ENCODE data around the gene CNTRL.
"Not testable (repeated sequence)": the region's sequence is repeated elsewhere in the genome, so short reads cannot be mapped to it uniquely, and the experiment has no call there.

CNTRL gene

DNA sequence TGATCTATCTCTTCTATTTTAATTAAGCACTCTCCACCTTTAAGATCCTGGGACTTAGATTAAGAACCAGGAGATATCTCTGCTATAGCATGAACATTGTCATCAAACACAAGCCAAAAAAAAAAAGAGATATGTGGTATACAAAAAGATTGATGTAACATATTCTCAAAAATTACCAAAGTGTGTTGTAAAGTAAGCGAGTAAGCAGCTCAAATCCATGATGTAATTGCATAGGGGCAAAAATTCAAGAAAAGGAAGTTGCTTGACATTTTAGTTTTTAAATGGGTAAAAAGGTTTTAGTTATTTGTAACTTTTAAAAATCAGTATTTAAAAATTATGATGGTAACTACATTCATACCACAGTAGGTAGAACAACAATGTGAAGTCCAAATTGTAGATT, 40.7 kb downstream of the CNTRL start:
- H3K4me1 ChIP-seq (ENCODE audit: control insufficient read depth, insufficient read depth, low read length), result no peaks in the 10 kb centered on the region
- no peak overlapping the region for H3K4me3 ChIP-seq (ENCODE audit: low read length)
- no peak overlapping the region for H3K9ac ChIP-seq (ENCODE audit: low read depth, low read length)
- no peak overlapping the region for H3K4me2 ChIP-seq (ENCODE audit: low read length)
- no peaks in the 10 kb centered on the region for H3K9me3 ChIP-seq (replicated peaks; ENCODE audit: low read length)
- no peaks in the 10 kb centered on the region for H3K36me3 ChIP-seq (ENCODE audit: insufficient read depth, low read length)
- H3K27me3 ChIP-seq (ENCODE audit: control insufficient read depth, insufficient read depth, low read length), result no peaks in the 10 kb centered on the region

DNA sequence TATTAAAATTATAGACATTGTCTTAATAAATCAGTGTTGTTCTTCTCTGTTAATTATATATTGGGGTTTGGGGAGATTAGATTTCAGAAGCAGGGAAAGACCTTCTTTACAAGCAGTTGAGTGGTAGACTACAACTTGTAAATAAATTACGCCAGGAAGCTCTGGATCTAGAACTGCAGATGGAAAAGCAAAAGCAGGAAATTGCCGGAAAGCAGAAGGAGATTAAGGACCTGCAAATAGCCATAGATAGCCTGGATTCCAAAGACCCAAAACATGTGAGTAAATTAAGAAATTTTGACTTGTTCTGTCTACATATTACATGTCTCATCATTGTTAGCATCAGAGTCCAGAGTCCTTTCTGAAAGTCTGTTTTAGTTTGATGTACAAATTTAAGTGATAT, 43.5 kb downstream of the CNTRL start:
- Histone ChIP-seq H3K9ac (ENCODE audit: low read depth, low read length) (no peak overlapping the region), H3K36me3 (ENCODE audit: insufficient read depth, low read length) (no peaks in the 10 kb centered on the region), H3K4me3 (ENCODE audit: low read length) (no peak overlapping the region), H3K4me1 (ENCODE audit: control insufficient read depth, insufficient read depth, low read length) (peaks cover 12% of the 10 kb centered on the region), H3K9me3 (replicated peaks; ENCODE audit: low read length) (no peaks in the 10 kb centered on the region), H3K27me3 (ENCODE audit: control insufficient read depth, insufficient read depth, low read length) (no peaks in the 10 kb centered on the region), H3K4me2 (ENCODE audit: low read length) (no peak overlapping the region)

DNA sequence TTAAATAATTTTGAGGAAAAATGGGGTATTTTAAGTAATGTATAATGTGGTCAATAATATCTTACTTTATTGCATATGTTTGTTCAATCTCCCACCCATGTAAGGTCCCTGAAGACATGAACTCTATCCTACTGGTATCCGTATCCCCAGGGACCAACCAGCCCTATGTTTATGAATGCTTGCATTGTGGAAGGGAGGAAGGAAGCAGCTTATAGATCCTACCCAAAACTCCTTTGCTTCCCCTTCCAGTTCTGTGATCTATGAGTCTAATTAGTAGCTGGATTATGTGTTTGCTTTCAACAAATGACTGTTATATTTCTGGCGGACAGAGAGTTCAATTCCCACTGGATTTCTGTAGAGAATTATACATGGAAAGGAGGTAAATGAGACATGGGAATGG, 45.6 kb downstream of the CNTRL start:
- no peaks in the 10 kb centered on the region for H3K27me3 ChIP-seq (ENCODE audit: control insufficient read depth, insufficient read depth, low read length)
- no peaks in the 10 kb centered on the region for H3K36me3 ChIP-seq (ENCODE audit: insufficient read depth, low read length)
- no peak overlapping the region for H3K4me2 ChIP-seq (ENCODE audit: low read length)
- H3K4me3 ChIP-seq (ENCODE audit: low read length), result no peak overlapping the region
- H3K9me3 ChIP-seq (replicated peaks; ENCODE audit: low read length), result no peaks in the 10 kb centered on the region
- H3K9ac ChIP-seq (ENCODE audit: low read depth, low read length), result no peak overlapping the region
- peaks cover 12% of the 10 kb centered on the region for H3K4me1 ChIP-seq (ENCODE audit: control insufficient read depth, insufficient read depth, low read length)

DNA sequence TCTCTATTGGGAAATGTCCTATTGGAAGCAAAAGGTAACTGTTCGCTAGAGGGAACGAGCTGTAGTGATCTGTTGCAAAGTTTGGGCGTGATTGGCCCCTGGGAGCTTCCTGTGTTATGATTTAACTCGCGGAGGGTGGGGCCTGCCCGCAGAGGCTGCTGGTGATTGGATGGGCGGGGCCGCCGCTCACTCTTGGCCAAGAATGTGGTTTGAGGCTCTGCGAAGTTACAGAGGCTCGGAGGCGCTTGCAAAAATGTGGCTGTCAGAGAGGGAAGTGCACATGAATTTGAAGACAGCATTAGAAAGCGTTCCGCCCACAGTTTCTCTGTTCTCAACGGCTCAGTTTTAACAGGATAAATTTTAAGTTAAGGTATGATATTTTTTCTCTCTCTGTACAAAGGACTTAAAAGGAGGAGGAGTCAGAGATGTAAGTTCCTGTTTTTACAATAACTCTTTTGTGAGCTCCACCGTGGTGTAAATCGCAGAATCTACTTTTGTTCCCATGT, 46.9 kb downstream of the CNTRL start:
- Histone ChIP-seq H3K4me3 (ENCODE audit: low read length) (peak overlapping the region; percentile 72), H3K4me1 (ENCODE audit: control insufficient read depth, insufficient read depth, low read length) (peaks cover 12% of the 10 kb centered on the region), H3K9ac (ENCODE audit: low read depth, low read length) (peak overlapping the region; percentile 79)

GRCh38 chr9:121122246-121123032, 47.7 kb downstream of the CNTRL start:
- no peaks in the 10 kb centered on the region for H3K27me3 ChIP-seq (ENCODE audit: control insufficient read depth, insufficient read depth, low read length)
- peaks cover 12% of the 10 kb centered on the region for H3K4me1 ChIP-seq (ENCODE audit: control insufficient read depth, insufficient read depth, low read length)
- peak overlapping the region; percentile 72 for H3K4me3 ChIP-seq (ENCODE audit: low read length)
- H3K9me3 ChIP-seq (replicated peaks; ENCODE audit: low read length), result no peaks in the 10 kb centered on the region
- H3K9ac ChIP-seq (ENCODE audit: low read depth, low read length), result peak overlapping the region; percentile 79
- H3K36me3 ChIP-seq (ENCODE audit: insufficient read depth, low read length), result no peaks in the 10 kb centered on the region
- H3K4me2 ChIP-seq (ENCODE audit: low read length), result peak overlapping the region; percentile 86

More for the DNA sequence above, 46.9 kb downstream of the CNTRL start:
- no peaks in the 10 kb centered on the region for H3K36me3 ChIP-seq (ENCODE audit: insufficient read depth, low read length)
- H3K4me2 ChIP-seq (ENCODE audit: low read length), result peak overlapping the region; percentile 86
- H3K27me3 ChIP-seq (ENCODE audit: control insufficient read depth, insufficient read depth, low read length), result no peaks in the 10 kb centered on the region
- H3K9me3 ChIP-seq (replicated peaks; ENCODE audit: low read length), result no peaks in the 10 kb centered on the region

- H3K4me1 ChIP-seq (ENCODE audit: control insufficient read depth, insufficient read depth, low read length), result peaks cover 12% of the 10 kb centered on the region
- H3K9ac ChIP-seq (ENCODE audit: low read depth, low read length), result no peak overlapping the region
- H3K9me3 ChIP-seq (replicated peaks; ENCODE audit: low read length), result no peaks in the 10 kb centered on the region
- H3K4me3 ChIP-seq (ENCODE audit: low read length), result no peak overlapping the region
- no peak overlapping the region for H3K4me2 ChIP-seq (ENCODE audit: low read length)
- H3K36me3 ChIP-seq (ENCODE audit: insufficient read depth, low read length), result no peaks in the 10 kb centered on the region
- no peaks in the 10 kb centered on the region for H3K27me3 ChIP-seq (ENCODE audit: control insufficient read depth, insufficient read depth, low read length)
These were observed 49.2 kb downstream of the CNTRL start for GRCh38 chr9:121123816-121124535.

- Histone ChIP-seq H3K9ac (ENCODE audit: low read depth, low read length) (no peak overlapping the region), H3K4me1 (ENCODE audit: control insufficient read depth, insufficient read depth, low read length) (peaks cover 12% of the 10 kb centered on the region), H3K27me3 (ENCODE audit: control insufficient read depth, insufficient read depth, low read length) (no peaks in the 10 kb centered on the region), H3K4me2 (ENCODE audit: low read length) (no peak overlapping the region), H3K4me3 (ENCODE audit: low read length) (no peak overlapping the region), H3K9me3 (replicated peaks; ENCODE audit: low read length) (no peaks in the 10 kb centered on the region), H3K36me3 (ENCODE audit: insufficient read depth, low read length) (no peaks in the 10 kb centered on the region)
These were observed 50.8 kb downstream of the CNTRL start for GRCh38 chr9:121125590-121125989.

- not testable (repeated sequence) for H3K4me1 ChIP-seq (ENCODE audit: control insufficient read depth, insufficient read depth, low read length); H3K36me3 ChIP-seq (ENCODE audit: insufficient read depth, low read length); H3K4me2 ChIP-seq (ENCODE audit: low read length); H3K4me3 ChIP-seq (ENCODE audit: low read length); H3K27me3 ChIP-seq (ENCODE audit: control insufficient read depth, insufficient read depth, low read length); H3K9ac ChIP-seq (ENCODE audit: low read depth, low read length); H3K9me3 ChIP-seq (replicated peaks; ENCODE audit: low read length)
These were observed 54.6 kb downstream of the CNTRL start for GRCh38 chr9:121129384-121129783.

GRCh38 chr9:121133104-121133816, 58.5 kb downstream of the CNTRL start:
- H3K4me1 ChIP-seq (ENCODE audit: control insufficient read depth, insufficient read depth, low read length), result no peaks in the 10 kb centered on the region
- H3K36me3 ChIP-seq (ENCODE audit: insufficient read depth, low read length), result no peaks in the 10 kb centered on the region
- no peak overlapping the region for H3K9ac ChIP-seq (ENCODE audit: low read depth, low read length)
- H3K9me3 ChIP-seq (replicated peaks; ENCODE audit: low read length), result no peaks in the 10 kb centered on the region
- no peak overlapping the region for H3K4me2 ChIP-seq (ENCODE audit: low read length)
- no peaks in the 10 kb centered on the region for H3K27me3 ChIP-seq (ENCODE audit: control insufficient read depth, insufficient read depth, low read length)
- H3K4me3 ChIP-seq (ENCODE audit: low read length), result no peak overlapping the region

DNA sequence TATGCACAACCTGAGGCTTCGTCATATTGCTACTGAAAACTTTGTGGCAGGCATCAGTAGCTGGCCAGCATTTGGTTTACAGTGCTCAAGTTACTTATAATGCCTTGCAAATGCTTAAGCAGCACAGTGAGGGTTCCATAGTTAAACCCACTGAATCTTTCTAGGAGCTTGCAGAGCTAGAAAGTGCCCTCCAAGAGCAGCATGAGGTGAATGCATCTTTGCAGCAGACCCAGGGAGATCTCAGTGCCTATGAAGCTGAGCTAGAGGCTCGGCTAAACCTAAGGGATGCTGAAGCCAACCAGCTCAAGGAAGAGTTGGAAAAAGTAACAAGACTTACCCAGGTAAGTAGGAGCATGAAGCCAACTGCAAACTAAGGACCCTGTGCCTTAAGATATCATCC, 60.9 kb downstream of the CNTRL start:
- no peaks in the 10 kb centered on the region for H3K4me1 ChIP-seq (ENCODE audit: control insufficient read depth, insufficient read depth, low read length)
- no peak overlapping the region for H3K9ac ChIP-seq (ENCODE audit: low read depth, low read length)
- no peak overlapping the region for H3K4me3 ChIP-seq (ENCODE audit: low read length)
- no peaks in the 10 kb centered on the region for H3K9me3 ChIP-seq (replicated peaks; ENCODE audit: low read length)
- no peaks in the 10 kb centered on the region for H3K27me3 ChIP-seq (ENCODE audit: control insufficient read depth, insufficient read depth, low read length)
- peaks cover 6% of the 10 kb centered on the region for H3K36me3 ChIP-seq (ENCODE audit: insufficient read depth, low read length)
- no peak overlapping the region for H3K4me2 ChIP-seq (ENCODE audit: low read length)

GRCh38 chr9:121138561-121138960, 63.8 kb downstream of the CNTRL start:
- Histone ChIP-seq H3K27me3 (ENCODE audit: control insufficient read depth, insufficient read depth, low read length) (no peaks in the 10 kb centered on the region), H3K9me3 (replicated peaks; ENCODE audit: low read length) (no peaks in the 10 kb centered on the region), H3K9ac (ENCODE audit: low read depth, low read length) (no peak overlapping the region), H3K4me2 (ENCODE audit: low read length) (no peak overlapping the region), H3K4me1 (ENCODE audit: control insufficient read depth, insufficient read depth, low read length) (no peaks in the 10 kb centered on the region), H3K4me3 (ENCODE audit: low read length) (no peak overlapping the region), H3K36me3 (ENCODE audit: insufficient read depth, low read length) (peaks cover 23% of the 10 kb centered on the region)
